Endothelial cell of umbilical vein (primary cell): ENCODE data around the gene TRAP1.

Experiments used
- CTCF ChIP-seq, 2 donors: IDR thresholded peaks; 1 replicate in 1 of 2; 2 replicates in 1 of 2; pipeline ENCODE4 v1.5.1; 2011; ENCODE audit warnings: low read length in 2 of 2, mild to moderate bottlenecking in 2 of 2, moderate library complexity in 2 of 2, control low read depth in 1 of 2, inconsistent platforms in 1 of 2, low read depth in 1 of 2; ENCODE audit not compliant: insufficient read depth in 1 of 2; ENCODE audit errors: extremely low read depth in 1 of 2
- POLR2AphosphoS5 ChIP-seq: IDR thresholded peaks from 2 replicates; pipeline ENCODE4 v1.6.1; 2012; ENCODE audit warnings: low read depth, mild to moderate bottlenecking, control low read depth, low read length, moderate library complexity; ENCODE audit not compliant: insufficient read depth

- TF ChIP-seq POLR2AphosphoS5, result no peak
- TF ChIP-seq CTCF (IDR thresholded peaks at IDR 0.05; ENCODE audit: extremely low read depth in 1 of 2, insufficient read depth in 1 of 2, low read depth in 1 of 2, low read length in 2 of 2), result no peak
These were observed 48.7 kb downstream of the TRAP1 start for GRCh38 chr16:3668626-3669025.
